Suprapubic skin (tissue), 4 donors: ENCODE measurements around the gene MRFAP1L1. TPM values are rescaled to one million over a fixed set of nuclear protein-coding genes. Genes with fewer than 3 reads are reported as not detected.

ENCODE experiments used
- DNase-seq, 2 donors: peaks; one replicate each; pipeline ENCODE4 v3.0.0-alpha.2; 2019; ENCODE audit warnings: low spot score in 2 of 2
- H3K27ac ChIP-seq: fragments of 200-600 bp; sonication (generic); one replicate; pipeline ENCODE4 v1.5.1; 2019
- H3K27me3 ChIP-seq: fragments of 200-600 bp; sonication (generic); one replicate; pipeline ENCODE4 v1.5.1; 2019
- H3K36me3 ChIP-seq: fragments of 200-600 bp; sonication (generic); one replicate; pipeline ENCODE4 v1.5.1; 2019
- H3K4me1 ChIP-seq: fragments of 200-600 bp; sonication (generic); one replicate; pipeline ENCODE4 v1.5.1; 2019
- H3K4me3 ChIP-seq: fragments of 200-600 bp; sonication (generic); one replicate; pipeline ENCODE4 v1.5.1; 2019; ENCODE audit warnings: mild to moderate bottlenecking
- H3K9me3 ChIP-seq: fragments of 200-600 bp; sonication (generic); one replicate; pipeline ENCODE4 v1.5.1; 2019
- EP300 ChIP-seq: sonication (generic); formaldehyde crosslinking; IDR thresholded peaks from one replicate; pipeline ENCODE4 v1.6.1; 2017; ENCODE audit warnings: antibody characterized with exemption
- POLR2A ChIP-seq, 2 donors: fragments of 450-650 bp; IDR thresholded peaks; one replicate each; pipeline ENCODE4 v1.6.1; 2017; ENCODE audit warnings: antibody characterized with exemption in 2 of 2, mild to moderate bottlenecking in 2 of 2, moderate library complexity in 2 of 2
- POLR2AphosphoS5 ChIP-seq, 3 donors: sonication (generic); formaldehyde crosslinking; IDR thresholded peaks; one replicate each; pipeline ENCODE4 v1.6.1; 2017; ENCODE audit warnings: antibody characterized with exemption in 3 of 3
- WGBS: methylation state at CpG from one replicate; pipeline ENCODE4 v1.1.5; 2018; 5-methylcytosine and 5-hydroxymethylcytosine counted together
- total RNA-seq, 4 donors: library from RNA; depleted of rRNA; stranded (reverse); fragments of >200 nt; gene quantifications; one replicate each; pipeline ENCODE4 v1.1.0, GENCODE V29; 2016
- TF ChIP-seq, protein P1 (sequence below), 2 donors: fragments of 200-600 bp in 1 of 2; fragments of 450-650 bp in 1 of 2; sonication (generic) in 1 of 2; IDR thresholded peaks; one replicate each; pipeline ENCODE4 v1.5.1; 2016 to 2019; ENCODE audit warnings: antibody characterized with exemption in 2 of 2, mild to moderate bottlenecking in 1 of 2, moderate library complexity in 1 of 2

Gene MRFAP1L1
- total RNA-seq, 4 donors from 2014 or later = 40.6 to 63.4 (median 53.4) TPM

GRCh38 chr4:6701371-6701770 is 8.3 kb downstream of the MRFAP1L1 start:
- Histone ChIP-seq H3K4me1 (peaks cover 18% of the 10 kb centered on the region), H3K36me3 (peaks cover 22% of the 10 kb centered on the region), H3K27me3 (no peaks in the 10 kb centered on the region), H3K9me3 (no peaks in the 10 kb centered on the region), H3K4me3 (no peak overlapping the region), H3K27ac (no peak overlapping the region)
- DNase-seq = no peak
- TF ChIP-seq, protein P1, sequence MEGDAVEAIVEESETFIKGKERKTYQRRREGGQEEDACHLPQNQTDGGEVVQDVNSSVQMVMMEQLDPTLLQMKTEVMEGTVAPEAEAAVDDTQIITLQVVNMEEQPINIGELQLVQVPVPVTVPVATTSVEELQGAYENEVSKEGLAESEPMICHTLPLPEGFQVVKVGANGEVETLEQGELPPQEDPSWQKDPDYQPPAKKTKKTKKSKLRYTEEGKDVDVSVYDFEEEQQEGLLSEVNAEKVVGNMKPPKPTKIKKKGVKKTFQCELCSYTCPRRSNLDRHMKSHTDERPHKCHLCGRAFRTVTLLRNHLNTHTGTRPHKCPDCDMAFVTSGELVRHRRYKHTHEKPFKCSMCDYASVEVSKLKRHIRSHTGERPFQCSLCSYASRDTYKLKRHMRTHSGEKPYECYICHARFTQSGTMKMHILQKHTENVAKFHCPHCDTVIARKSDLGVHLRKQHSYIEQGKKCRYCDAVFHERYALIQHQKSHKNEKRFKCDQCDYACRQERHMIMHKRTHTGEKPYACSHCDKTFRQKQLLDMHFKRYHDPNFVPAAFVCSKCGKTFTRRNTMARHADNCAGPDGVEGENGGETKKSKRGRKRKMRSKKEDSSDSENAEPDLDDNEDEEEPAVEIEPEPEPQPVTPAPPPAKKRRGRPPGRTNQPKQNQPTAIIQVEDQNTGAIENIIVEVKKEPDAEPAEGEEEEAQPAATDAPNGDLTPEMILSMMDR (IDR thresholded peaks at IDR 0.05) = no peak
- no peak for TF ChIP-seq POLR2AphosphoS5 (IDR thresholded peaks at IDR 0.05)
- TF ChIP-seq POLR2A (IDR thresholded peaks at IDR 0.05) = no peak
- no peak for TF ChIP-seq EP300
- 89% methylated on average over 13 of the region's 13 CpGs for WGBS

DNA sequence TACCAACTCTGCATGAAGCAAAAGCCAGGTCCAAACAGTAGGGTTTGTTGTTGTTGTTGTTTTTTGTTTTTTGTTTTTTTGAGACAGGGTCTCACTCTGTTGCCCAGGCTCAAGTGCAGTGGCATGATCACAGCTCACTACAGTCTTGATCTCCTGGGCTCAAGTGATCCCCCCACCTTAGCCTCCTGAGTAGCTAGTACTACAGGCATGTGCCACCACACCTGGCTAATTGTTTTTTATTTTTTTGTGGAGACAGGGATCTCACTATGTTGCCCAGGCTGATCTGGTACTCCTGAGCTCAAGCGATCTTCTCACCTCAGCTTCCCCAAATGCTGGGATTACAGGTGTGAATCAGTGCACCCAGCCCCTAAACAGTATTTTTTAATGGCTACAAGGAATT is 9.8 kb downstream of the MRFAP1L1 start:
- H3K27ac ChIP-seq = no peak overlapping the region
- TF ChIP-seq POLR2A (IDR thresholded peaks at IDR 0.05) (no peak), EP300 (no peak), POLR2AphosphoS5 (IDR thresholded peaks at IDR 0.05) (no peak)
- TF ChIP-seq, protein P1 (IDR thresholded peaks at IDR 0.05) = no peak
- WGBS = 100% methylated on average over 1 of the region's 1 CpG
- no peak for DNase-seq
- no peaks in the 10 kb centered on the region for H3K9me3 ChIP-seq
- no peaks in the 10 kb centered on the region for H3K27me3 ChIP-seq
- no peak overlapping the region for H3K4me3 ChIP-seq
- peaks cover 22% of the 10 kb centered on the region for H3K4me1 ChIP-seq
- H3K36me3 ChIP-seq = peaks cover 22% of the 10 kb centered on the region

GRCh38 chr4:6699388-6699787 is 10.3 kb downstream of the MRFAP1L1 start:
- Histone ChIP-seq H3K9me3 (no peaks in the 10 kb centered on the region), H3K4me3 (no peak overlapping the region), H3K27me3 (no peaks in the 10 kb centered on the region), H3K36me3 (peaks cover 22% of the 10 kb centered on the region), H3K4me1 (peaks cover 25% of the 10 kb centered on the region), H3K27ac (no peak overlapping the region)
- 94% methylated on average over 5 of the region's 5 CpGs for WGBS
- DNase-seq = no peak
- TF ChIP-seq POLR2AphosphoS5 (IDR thresholded peaks at IDR 0.05) = no peak
- no peak for TF ChIP-seq EP300
- TF ChIP-seq POLR2A (IDR thresholded peaks at IDR 0.05) = no peak
- TF ChIP-seq, protein P1 (IDR thresholded peaks at IDR 0.05) = no peak

GRCh38 chr4:6697131-6697530 is 12.5 kb downstream of the MRFAP1L1 start:
- 90% methylated on average over 6 of the region's 6 CpGs for WGBS
- Histone ChIP-seq H3K27me3 (no peaks in the 10 kb centered on the region), H3K4me1 (peaks cover 36% of the 10 kb centered on the region), H3K36me3 (peaks cover 18% of the 10 kb centered on the region), H3K9me3 (no peaks in the 10 kb centered on the region), H3K4me3 (no peak overlapping the region), H3K27ac (peak overlapping the region; percentile 84)
- TF ChIP-seq POLR2AphosphoS5 (IDR thresholded peaks at IDR 0.05) = no peak
- no peak for TF ChIP-seq POLR2A (IDR thresholded peaks at IDR 0.05)
- TF ChIP-seq, protein P1 (IDR thresholded peaks at IDR 0.05) = no peak
- no peak for TF ChIP-seq EP300
- DNase-seq = no peak

DNA sequence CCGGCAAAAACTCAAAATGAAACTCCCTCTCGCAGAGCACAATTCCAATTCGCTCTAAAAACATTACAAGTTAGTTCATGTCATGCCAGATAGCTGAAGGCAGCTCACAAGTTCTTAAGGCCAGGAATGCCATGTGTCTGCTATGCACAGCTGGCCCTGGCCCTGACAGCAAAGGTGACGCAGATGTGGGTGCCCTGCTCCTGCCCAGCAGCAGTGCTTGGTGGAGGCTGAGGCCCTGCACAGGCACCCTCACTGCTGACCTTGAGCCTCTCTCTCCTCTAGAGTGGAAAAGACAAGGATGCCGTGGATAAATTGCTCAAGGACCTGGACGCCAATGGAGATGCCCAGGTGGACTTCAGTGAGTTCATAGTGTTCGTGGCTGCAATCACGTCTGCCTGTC is 13.1 kb downstream of the MRFAP1L1 start:
- Histone ChIP-seq H3K27ac (peak overlapping the region; percentile 84), H3K4me3 (no peak overlapping the region), H3K27me3 (no peaks in the 10 kb centered on the region), H3K9me3 (no peaks in the 10 kb centered on the region), H3K36me3 (peaks cover 16% of the 10 kb centered on the region), H3K4me1 (peaks cover 36% of the 10 kb centered on the region)
- DNase-seq = no peak
- no peak for TF ChIP-seq EP300
- no peak for TF ChIP-seq POLR2AphosphoS5 (IDR thresholded peaks at IDR 0.05)
- TF ChIP-seq, protein P1 (IDR thresholded peaks at IDR 0.05) = no peak
- no peak for TF ChIP-seq POLR2A (IDR thresholded peaks at IDR 0.05)
- WGBS = 41% methylated on average over 6 of the region's 8 CpGs
